Lower leg skin (tissue), 3 donors: Measurements from ENCODE around the gene GOSR1.

Experiments
- POLR2A ChIP-seq, 2 donors: fragments of 450-650 bp; IDR thresholded peaks; one replicate each; pipeline ENCODE4 v1.6.1; 2016 to 2017; ENCODE audit warnings: antibody characterized with exemption in 2 of 2, mild to moderate bottlenecking in 1 of 2, moderate library complexity in 1 of 2
- TF ChIP-seq, protein P1 (sequence below), 3 donors: fragments of 450-650 bp; IDR thresholded peaks; one replicate each; pipeline ENCODE4 v1.5.1; 2016; ENCODE audit warnings: antibody characterized with exemption in 3 of 3, mild to moderate bottlenecking in 3 of 3, moderate library complexity in 2 of 3

DNA sequence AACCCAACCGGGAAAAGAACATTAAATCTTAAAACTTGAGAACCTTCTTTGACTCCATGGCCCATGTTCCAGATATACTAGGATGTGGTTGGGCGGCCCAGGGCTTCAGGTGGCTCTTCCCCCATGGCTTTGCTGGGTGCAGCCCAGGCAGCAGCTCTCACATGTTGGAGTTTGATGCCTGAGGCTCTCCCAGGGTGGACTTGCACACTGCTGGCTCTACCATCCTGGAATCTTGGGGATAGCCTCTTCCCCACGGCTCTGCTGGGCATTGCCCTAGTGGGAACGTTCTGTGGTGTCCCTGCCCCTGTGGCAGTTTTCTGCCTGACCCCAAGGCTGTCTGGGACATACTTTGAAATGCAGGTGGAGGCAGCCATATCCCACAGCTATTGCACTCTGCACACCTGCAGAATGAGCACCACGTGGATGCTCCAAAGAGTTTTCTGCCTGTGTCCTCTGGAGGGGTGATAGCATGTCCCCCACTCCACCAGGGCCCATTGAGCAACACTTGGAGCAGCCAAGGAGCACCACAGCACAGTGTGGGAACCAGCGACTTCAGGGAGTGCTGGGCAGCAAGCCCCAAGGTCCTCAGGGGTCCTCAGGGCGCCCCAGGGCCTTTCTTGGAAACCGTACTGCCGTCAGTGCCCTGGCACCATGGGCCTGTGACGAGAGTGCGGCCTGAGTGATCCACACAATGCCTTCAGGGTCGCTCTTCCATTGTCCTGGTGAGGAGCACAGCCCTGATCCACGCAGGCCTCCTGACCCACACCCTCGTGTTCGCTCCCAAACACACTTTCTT, 70.8 kb downstream of the GOSR1 start:
- TF ChIP-seq, protein P1, sequence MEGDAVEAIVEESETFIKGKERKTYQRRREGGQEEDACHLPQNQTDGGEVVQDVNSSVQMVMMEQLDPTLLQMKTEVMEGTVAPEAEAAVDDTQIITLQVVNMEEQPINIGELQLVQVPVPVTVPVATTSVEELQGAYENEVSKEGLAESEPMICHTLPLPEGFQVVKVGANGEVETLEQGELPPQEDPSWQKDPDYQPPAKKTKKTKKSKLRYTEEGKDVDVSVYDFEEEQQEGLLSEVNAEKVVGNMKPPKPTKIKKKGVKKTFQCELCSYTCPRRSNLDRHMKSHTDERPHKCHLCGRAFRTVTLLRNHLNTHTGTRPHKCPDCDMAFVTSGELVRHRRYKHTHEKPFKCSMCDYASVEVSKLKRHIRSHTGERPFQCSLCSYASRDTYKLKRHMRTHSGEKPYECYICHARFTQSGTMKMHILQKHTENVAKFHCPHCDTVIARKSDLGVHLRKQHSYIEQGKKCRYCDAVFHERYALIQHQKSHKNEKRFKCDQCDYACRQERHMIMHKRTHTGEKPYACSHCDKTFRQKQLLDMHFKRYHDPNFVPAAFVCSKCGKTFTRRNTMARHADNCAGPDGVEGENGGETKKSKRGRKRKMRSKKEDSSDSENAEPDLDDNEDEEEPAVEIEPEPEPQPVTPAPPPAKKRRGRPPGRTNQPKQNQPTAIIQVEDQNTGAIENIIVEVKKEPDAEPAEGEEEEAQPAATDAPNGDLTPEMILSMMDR (IDR thresholded peaks at IDR 0.05) = no peak
- no peak for TF ChIP-seq POLR2A (IDR thresholded peaks at IDR 0.05)
